HEK293T (cell line): ENCODE results near the gene SLC66A2.

Source experiments
- CTCF ChIA-PET: fragments of 350-600 bp; formaldehyde crosslinking; extraction: SDS; loops from one replicate; lab custom pipeline; 2021; ENCODE audit warnings: antibody characterized with exemption, inconsistent platforms; lab: Yijun Ruan, JAX
- POLR2A ChIA-PET: fragments of 350-600 bp; formaldehyde crosslinking; extraction: SDS; loops from one replicate; lab custom pipeline; 2020; ENCODE audit warnings: antibody characterized with exemption, inconsistent platforms; lab: Yijun Ruan, JAX
- DNase-seq: peaks from one replicate; pipeline ENCODE4 v3.0.0; 2012; ENCODE audit warnings: mixed read lengths; ENCODE audit errors: extremely low spot score
- ARNT ChIP-seq: fragments of 450-650 bp; IDR thresholded peaks from 2 replicates; pipeline ENCODE4 v1.6.1; 2017; ENCODE audit warnings: mild to moderate bottlenecking
- BHLHE40 ChIP-seq: fragments of 450-650 bp; IDR thresholded peaks from 2 replicates; pipeline ENCODE4 v1.6.1; 2016; ENCODE audit warnings: mild to moderate bottlenecking, moderate library complexity, borderline replicate concordance
- CTBP1 ChIP-seq: fragments of 450-650 bp; IDR thresholded peaks from 2 replicates; pipeline ENCODE4 v1.6.1; 2016; ENCODE audit warnings: borderline replicate concordance
- ELF4 ChIP-seq: fragments of 450-650 bp; IDR thresholded peaks from 2 replicates; pipeline ENCODE4 v1.6.1; 2017; ENCODE audit warnings: antibody characterized with exemption
- FOXA1 ChIP-seq: fragments of 450-650 bp; IDR thresholded peaks from 2 replicates; pipeline ENCODE4 v1.6.1; 2016; ENCODE audit warnings: mild to moderate bottlenecking
- FOXK2 ChIP-seq: fragments of 450-650 bp; IDR thresholded peaks from 2 replicates; pipeline ENCODE4 v1.6.1; 2016; ENCODE audit warnings: mild to moderate bottlenecking
- FOXM1 ChIP-seq: fragments of 450-650 bp; IDR thresholded peaks from 2 replicates; pipeline ENCODE4 v1.6.1; 2017; ENCODE audit warnings: mild to moderate bottlenecking, borderline replicate concordance
- HDGF ChIP-seq: fragments of 450-650 bp; IDR thresholded peaks from 2 replicates; pipeline ENCODE4 v1.6.1; 2017; ENCODE audit warnings: antibody characterized with exemption, borderline replicate concordance
- L3MBTL2 ChIP-seq: fragments of 450-650 bp; conservative IDR thresholded peaks from 2 replicates; pipeline ENCODE4 v1.6.1; 2016; ENCODE audit warnings: mild to moderate bottlenecking
- LEF1 ChIP-seq: fragments of 450-650 bp; IDR thresholded peaks from 2 replicates; pipeline ENCODE4 v1.6.1; 2017; ENCODE audit warnings: mild to moderate bottlenecking, borderline replicate concordance
- NFRKB ChIP-seq: fragments of 450-650 bp; IDR thresholded peaks from 2 replicates; pipeline ENCODE4 v1.6.1; 2016; ENCODE audit warnings: mild to moderate bottlenecking, moderate library complexity
- SP1 ChIP-seq: fragments of 450-650 bp; IDR thresholded peaks from 2 replicates; pipeline ENCODE4 v1.6.1; 2017
- SUZ12 ChIP-seq: fragments of 450-650 bp; IDR thresholded peaks from 2 replicates; pipeline ENCODE4 v1.6.1; 2016; ENCODE audit warnings: mild to moderate bottlenecking
- TARDBP ChIP-seq: fragments of 450-650 bp; IDR thresholded peaks from 2 replicates; pipeline ENCODE4 v1.6.1; 2016
- ZNF384 ChIP-seq: fragments of 450-650 bp; IDR thresholded peaks from 2 replicates; pipeline ENCODE4 v1.6.1; 2016
- TF ChIP-seq, protein P1 (sequence below): fragments of 450-650 bp; IDR thresholded peaks from 2 replicates; pipeline ENCODE4 v1.6.1; 2016

SLC66A2 gene

DNA sequence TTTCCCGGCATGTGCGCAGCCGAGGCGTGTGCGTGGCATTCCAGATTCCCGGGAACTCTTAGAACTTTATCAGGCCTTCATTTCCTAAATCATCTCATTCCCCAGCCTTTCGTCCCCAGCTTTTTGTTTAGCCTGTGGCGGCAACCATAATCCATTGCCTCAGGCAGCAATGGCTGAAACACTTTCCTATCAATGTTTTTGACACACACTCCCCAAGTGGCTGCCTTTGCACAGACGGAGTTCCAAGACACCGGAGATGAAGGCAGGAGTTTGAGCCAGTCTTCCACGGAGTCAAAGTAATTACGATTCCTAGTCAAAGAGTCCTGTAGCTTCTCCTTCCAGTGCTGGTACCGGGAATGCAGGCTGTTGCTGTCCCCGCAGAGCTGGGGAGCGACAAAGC, 88.9 kb downstream of the SLC66A2 start:
- CTCF ChIA-PET, result no interaction called here
- DNase-seq, result no peak
- POLR2A ChIA-PET, result no interaction called here
- TF ChIP-seq SP1 (no peak), ARNT (no peak), HDGF (no peak), FOXK2 (no peak), BHLHE40 (no peak)

DNA sequence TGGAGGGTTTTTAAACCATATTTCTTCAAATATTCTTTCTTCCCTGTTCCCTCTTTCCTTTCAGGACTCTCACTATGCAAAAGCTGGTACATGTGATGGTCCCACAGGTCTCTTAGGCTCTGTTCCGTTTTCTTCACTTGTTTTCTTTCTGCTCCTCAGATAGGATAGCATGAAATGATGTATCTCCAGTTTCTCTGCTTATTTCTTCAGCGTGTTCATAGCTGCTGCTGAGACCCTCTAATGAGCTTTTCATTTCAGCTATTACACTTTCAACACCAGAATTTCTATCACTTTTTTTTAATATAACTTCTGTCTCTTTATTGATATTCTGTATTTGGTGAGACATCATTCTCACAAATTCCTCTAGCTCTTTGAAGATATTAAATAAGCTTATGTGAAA, 89.8 kb downstream of the SLC66A2 start:
- TF ChIP-seq CTBP1 (no peak), NFRKB (no peak), LEF1 (no peak), FOXM1 (no peak), TARDBP (no peak), FOXA1 (no peak)
- TF ChIP-seq, protein P1, sequence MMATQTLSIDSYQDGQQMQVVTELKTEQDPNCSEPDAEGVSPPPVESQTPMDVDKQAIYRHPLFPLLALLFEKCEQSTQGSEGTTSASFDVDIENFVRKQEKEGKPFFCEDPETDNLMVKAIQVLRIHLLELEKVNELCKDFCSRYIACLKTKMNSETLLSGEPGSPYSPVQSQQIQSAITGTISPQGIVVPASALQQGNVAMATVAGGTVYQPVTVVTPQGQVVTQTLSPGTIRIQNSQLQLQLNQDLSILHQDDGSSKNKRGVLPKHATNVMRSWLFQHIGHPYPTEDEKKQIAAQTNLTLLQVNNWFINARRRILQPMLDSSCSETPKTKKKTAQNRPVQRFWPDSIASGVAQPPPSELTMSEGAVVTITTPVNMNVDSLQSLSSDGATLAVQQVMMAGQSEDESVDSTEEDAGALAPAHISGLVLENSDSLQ, result no peak
- DNase-seq, result no peak
- ChIA-PET CTCF (no interaction called here), POLR2A (no interaction called here)

DNA sequence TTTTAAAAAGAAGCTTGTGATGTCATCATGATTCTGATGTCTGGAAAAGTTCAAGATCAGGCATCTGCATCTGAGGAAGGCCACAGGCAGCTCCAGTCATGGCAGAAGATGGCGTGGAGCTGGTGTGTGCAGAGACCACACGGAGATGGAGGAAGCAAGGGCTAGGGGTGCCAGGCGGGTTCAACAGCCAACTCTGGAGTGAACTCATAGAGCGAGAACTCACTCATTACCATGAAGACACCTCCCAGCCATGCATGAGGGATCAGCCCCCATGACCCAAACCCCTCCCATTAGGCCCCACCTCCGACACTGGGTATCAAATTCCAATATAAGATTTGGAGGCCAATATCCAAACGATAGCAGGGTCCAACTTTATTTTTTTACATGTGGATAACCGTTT, 92.1 kb downstream of the SLC66A2 start:
- ChIA-PET CTCF (no interaction called here), POLR2A (no interaction called here)
- TF ChIP-seq ZNF384, result no peak
- TF ChIP-seq L3MBTL2, result no peak
- TF ChIP-seq FOXA1, result no peak
- DNase-seq, result no peak

DNA sequence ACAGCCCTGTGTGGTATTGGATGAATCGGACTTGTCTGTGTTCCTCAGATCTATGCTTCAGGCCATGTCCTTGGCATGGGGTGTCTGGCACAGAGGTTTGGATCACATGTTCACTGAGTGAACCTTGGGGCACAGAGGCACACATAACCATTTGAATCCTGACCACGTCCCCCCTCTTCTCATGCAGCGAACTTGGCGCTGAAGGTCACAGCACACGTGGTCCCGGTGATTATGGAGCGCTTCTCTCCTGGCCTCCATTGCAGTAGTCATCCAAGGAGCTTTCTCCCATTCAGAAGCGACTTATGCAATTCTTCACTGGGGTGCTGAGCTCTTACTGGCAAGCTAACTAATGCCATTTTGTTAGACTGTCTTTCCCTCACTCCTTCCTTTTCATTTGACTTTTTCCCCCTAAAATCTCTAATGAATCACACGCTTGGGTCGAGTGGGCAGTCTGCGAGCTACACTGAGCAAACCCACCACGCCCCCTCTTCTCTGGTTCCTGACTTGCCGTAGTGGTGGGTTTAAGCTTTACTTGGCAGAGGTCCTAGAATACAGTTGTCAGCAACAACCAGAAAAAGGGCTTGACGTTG, 94.3 kb downstream of the SLC66A2 start:
- POLR2A ChIA-PET, result no interaction called here
- TF ChIP-seq L3MBTL2 (no peak), HDGF (no peak), ELF4 (no peak)

DNA sequence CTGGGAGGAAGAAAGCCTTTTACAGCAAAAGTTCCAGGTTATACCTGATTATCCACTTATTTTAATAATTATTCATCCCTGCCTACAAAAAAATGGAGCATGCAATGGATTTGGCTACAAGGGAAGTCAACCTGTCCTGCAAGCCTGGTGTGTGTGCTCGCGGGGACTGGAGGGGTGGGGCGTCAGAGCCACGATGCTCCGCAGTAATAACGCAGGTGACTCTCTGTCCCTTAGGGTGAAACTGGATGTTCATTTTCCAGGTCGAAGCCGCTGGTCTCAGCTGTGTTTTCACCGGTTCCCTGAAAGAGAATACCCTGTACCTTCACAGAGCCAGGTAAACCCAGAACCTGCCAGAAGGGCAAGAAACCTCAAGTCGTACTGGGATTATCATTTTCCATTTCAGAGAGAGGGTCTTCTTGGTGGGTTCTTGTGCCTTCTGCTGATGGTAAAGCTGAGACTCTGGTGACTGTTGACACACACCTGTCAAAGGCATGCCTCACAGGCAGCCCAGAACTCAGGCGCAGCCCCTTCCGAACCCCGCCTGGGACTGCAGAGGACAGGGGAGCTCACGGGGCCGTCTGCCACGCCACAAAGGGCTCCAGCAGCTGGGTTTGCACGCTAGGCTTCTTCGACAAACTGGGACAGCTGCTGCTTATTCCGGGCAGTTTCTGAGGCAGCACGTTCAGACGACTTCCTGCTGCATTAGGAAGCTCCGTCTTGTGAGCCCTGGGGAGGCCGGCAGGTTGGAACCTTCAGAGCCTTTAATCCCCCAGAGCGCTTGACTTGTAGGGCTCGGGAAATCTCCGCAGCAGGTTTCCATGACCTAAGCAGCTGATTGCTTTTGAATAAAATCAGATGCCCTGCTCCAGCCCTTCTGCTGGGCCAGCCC, 95.1 kb downstream of the SLC66A2 start:
- ChIA-PET POLR2A (no interaction called here), CTCF (no interaction called here)
- DNase-seq, result no peak
- no peak for TF ChIP-seq FOXK2
- TF ChIP-seq CTBP1, result no peak
- no peak for TF ChIP-seq BHLHE40

More for the DNA sequence above, 94.3 kb downstream of the SLC66A2 start:
- DNase-seq, result no peak
- CTCF ChIA-PET, result no interaction called here

DNA sequence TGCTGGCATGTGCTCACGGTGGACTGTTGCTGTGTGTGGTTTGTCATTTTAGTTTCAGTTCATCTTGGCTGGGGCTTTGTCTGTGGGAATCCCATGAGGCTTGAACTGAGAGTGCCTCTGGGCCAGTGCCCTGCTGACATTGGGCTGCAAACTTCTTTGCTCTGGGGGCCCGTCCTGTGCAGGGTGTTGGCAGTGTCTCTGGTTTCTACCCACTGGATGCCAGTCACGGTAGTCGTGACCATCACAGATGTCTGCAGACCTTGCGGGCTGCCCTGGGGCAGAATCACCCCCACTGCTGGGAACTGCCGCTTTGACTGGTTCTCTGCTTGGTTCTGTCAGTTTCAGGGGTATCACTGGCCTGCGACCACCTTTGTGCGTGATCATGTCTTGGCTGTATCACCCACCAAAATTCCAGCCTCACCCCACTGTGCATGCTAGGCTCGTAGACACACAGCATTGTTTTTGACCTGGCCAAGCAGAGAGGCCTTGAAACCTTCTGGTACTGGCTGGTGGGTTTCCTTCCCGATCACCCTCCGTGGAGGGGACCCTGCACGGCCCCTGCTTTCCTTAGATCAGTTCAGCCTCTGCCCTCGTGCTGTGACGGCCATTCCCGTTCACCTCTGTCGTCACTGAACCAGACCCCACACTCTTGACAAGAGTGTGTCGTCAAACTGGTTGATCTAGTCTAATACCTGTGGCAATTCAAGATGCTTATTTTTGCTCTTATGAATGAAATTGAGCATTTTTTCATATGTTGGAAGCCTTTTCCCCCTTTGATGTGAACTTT, 96.1 kb downstream of the SLC66A2 start:
- DNase-seq, result no peak
- ChIA-PET POLR2A (no interaction called here), CTCF (no interaction called here)
- TF ChIP-seq CTBP1 (no peak), SP1 (no peak), ZNF384 (no peak), HDGF (no peak), FOXA1 (no peak), FOXK2 (no peak), TARDBP (no peak), L3MBTL2 (no peak), NFRKB (no peak), LEF1 (no peak), FOXM1 (no peak), ELF4 (no peak)
- TF ChIP-seq, protein P1, result no peak

DNA sequence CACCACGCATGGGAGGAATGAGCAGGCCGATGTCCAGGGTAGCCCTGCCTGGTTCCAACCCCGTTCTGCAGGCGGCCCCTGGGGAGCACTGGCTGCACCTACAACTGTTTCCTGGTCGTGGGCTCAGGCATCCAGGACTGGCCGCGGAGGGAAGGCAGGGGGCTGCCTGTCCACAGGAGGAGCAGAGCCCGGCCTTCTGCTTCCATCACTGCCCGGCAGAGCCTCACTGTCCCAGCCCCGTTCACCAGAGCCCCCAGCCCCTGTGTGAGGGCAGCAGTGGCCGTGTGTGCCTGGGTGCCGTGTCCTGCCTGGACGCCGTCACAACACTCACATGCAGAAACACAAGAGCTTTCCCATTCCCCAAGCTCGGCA, 97.5 kb downstream of the SLC66A2 start:
- TF ChIP-seq NFRKB (no peak), FOXA1 (no peak), ARNT (no peak), ZNF384 (no peak), HDGF (no peak), CTBP1 (no peak), SUZ12 (no peak)
- TF ChIP-seq, protein P1, result no peak
- POLR2A ChIA-PET, result no interaction called here
- DNase-seq, result no peak
- CTCF ChIA-PET, result no interaction called here
